ENCODE measurements around the gene RFESD.

The RFESD gene
- total RNA-seq: 5.3 to 5.5 reads per million in 2 experiments

- peak; percentile 85 for DNase-seq (ENCODE audit: low read depth)
These were observed at the start of gene RFESD for GRCh38 chr5:95646569-95647431. Gene RFESD, plus strand, starts transcription at chr5:95646777. Its CDS starts 5,495 bp downstream, at chr5:95652272.

GRCh38 chr5:95599252-95599651, 47.3 kb upstream of the RFESD start:
- DNase-seq (ENCODE audit: low read depth): no peak

- DNase-seq (ENCODE audit: low read depth): no peak
These were observed 46.0 kb upstream of the RFESD start for GRCh38 chr5:95600557-95600956.

- no peak for DNase-seq (ENCODE audit: low read depth)
These were observed 40.8 kb upstream of the RFESD start for GRCh38 chr5:95605786-95606185.

GRCh38 chr5:95606419-95606818, 40.2 kb upstream of the RFESD start:
- no peak for DNase-seq (ENCODE audit: low read depth)

- no peak for DNase-seq (ENCODE audit: low read depth)
These were observed 36.9 kb upstream of the RFESD start for GRCh38 chr5:95609711-95610110.

- DNase-seq (ENCODE audit: low read depth): no peak
These were observed 36.0 kb upstream of the RFESD start for GRCh38 chr5:95610546-95610945.

- DNase-seq (ENCODE audit: low read depth): no peak
These were observed 35.2 kb upstream of the RFESD start for GRCh38 chr5:95611396-95611795.

- DNase-seq (ENCODE audit: low read depth): no peak
These were observed 33.1 kb upstream of the RFESD start for GRCh38 chr5:95613514-95613913.

- DNase-seq (ENCODE audit: low read depth): no peak
These were observed 31.5 kb upstream of the RFESD start for GRCh38 chr5:95615164-95615467.

GRCh38 chr5:95617057-95617456, 29.5 kb upstream of the RFESD start:
- DNase-seq (ENCODE audit: low read depth): no peak

- no peak for DNase-seq (ENCODE audit: low read depth)
These were observed 27.5 kb upstream of the RFESD start for GRCh38 chr5:95619096-95619495.

- no peak for DNase-seq (ENCODE audit: low read depth)
These were observed 27.0 kb upstream of the RFESD start for GRCh38 chr5:95619514-95620029.

GRCh38 chr5:95620030-95620869, 26.3 kb upstream of the RFESD start, which contains the start of gene GPR150:
Gene GPR150, plus strand, starts transcription at chr5:95620087. Its CDS starts 189 bp downstream, at chr5:95620276.
- peak; percentile 37 for DNase-seq (ENCODE audit: low read depth)

GRCh38 chr5:95620870-95621838, 25.4 kb upstream of the RFESD start:
- peak; percentile 20 for DNase-seq (ENCODE audit: low read depth)

GRCh38 chr5:95621839-95622629, 24.5 kb upstream of the RFESD start:
- peak; percentile 9 for DNase-seq (ENCODE audit: low read depth)

- no peak for DNase-seq (ENCODE audit: low read depth)
These were observed 22.9 kb upstream of the RFESD start for GRCh38 chr5:95623706-95624105.

- DNase-seq (ENCODE audit: low read depth): no peak
These were observed 22.2 kb upstream of the RFESD start for GRCh38 chr5:95624368-95624767.

- no peak for DNase-seq (ENCODE audit: low read depth)
These were observed 19.9 kb upstream of the RFESD start for GRCh38 chr5:95626701-95627100.

GRCh38 chr5:95627971-95628810, 18.4 kb upstream of the RFESD start:
- no peak for DNase-seq (ENCODE audit: low read depth)
